CD4-positive, alpha-beta T cell treated with Interleukin-12 subunit alpha and Interleukin-12 subunit beta, for 1 hour (primary cell): ENCODE data around the gene GATAD2B.

Source experiments
- DNase-seq: peaks from one replicate; pipeline ENCODE4 v3.0.0-alpha.2; 2020

Gene GATAD2B

DNA sequence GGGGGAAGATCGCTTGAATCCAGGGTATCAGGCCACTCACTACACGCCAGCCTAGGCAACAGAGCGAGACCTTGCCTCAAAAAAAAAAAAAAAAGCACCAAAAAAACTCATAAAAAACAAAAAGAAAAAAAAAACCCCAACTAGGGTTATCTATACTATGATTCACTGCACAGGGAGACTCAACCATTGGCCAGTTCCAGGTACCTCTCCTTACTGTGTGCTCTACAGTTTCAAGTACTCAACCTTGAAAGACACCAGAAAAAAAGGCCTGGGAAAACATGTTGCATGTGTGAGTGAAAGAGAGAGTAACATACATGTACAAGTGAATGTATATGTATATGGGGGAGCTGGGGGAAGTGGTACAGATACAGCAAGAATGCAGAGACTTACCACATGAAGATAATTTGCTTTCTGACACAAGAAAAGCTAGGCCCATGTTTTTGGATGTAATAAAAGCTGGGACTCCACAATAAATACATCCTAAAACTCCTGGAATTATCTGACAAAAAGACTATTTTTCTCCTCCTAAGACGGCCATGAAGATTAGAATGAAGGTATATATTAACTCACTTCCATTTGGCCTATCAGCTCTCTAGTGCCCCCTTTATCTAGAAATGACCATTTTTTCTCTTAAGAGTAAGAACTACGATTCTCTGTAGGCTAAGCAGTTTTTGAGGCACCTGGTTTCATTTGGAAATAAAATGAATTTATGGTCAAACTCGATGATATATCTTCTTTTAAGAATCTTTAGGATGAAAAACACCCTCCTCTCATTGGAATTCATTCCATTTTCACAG is 95.4 kb downstream of the GATAD2B start:
- DNase-seq, result no peak

DNA sequence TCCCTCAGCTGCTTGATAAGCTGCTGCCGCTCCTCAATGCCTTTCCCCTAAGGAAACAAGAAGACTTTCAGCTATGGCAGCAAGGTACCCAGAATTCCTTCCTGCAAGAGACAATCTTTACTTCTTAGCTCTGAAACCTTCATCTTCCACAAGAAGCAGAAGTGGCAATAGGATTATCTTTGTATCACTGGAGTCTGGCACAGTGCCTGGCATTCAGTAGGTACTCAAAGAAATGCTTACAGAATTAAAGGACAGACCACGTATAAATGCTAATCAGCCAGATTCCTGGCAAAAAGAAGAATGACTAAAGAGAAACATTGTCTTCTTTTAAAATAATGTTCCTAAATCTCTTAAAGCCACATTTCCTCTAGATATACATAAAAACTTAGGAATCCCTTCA is 103.9 kb downstream of the GATAD2B start:
- no peak for DNase-seq

DNA sequence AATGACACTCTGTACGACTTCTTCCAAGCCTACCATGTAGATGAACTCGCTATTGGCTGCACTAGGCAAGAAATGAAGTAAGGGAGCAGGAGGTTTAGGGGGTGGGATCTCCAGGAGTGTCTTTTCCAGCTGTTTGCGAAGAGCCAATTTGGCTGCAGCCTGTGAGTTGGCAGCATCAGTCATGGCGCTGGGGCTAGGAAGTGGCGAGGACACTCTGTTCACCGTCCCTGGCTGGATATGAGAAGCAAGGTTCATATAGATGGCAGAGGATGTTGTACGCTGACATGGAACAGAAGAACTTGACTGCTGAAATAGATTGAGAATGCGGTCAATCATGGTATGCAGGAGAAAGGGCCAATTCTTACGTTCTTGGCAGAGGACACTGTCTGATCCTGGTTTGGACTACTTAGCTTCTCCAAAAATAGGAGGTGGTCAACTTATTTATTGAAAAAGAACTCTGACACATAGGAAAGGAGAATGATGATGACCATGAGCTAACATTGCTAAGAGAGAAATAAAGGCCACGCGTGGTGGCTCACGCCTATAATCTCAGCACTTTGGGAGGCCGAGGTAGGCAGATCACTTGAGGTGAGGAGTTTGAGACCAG is 106.4 kb downstream of the GATAD2B start:
- no peak for DNase-seq

DNA sequence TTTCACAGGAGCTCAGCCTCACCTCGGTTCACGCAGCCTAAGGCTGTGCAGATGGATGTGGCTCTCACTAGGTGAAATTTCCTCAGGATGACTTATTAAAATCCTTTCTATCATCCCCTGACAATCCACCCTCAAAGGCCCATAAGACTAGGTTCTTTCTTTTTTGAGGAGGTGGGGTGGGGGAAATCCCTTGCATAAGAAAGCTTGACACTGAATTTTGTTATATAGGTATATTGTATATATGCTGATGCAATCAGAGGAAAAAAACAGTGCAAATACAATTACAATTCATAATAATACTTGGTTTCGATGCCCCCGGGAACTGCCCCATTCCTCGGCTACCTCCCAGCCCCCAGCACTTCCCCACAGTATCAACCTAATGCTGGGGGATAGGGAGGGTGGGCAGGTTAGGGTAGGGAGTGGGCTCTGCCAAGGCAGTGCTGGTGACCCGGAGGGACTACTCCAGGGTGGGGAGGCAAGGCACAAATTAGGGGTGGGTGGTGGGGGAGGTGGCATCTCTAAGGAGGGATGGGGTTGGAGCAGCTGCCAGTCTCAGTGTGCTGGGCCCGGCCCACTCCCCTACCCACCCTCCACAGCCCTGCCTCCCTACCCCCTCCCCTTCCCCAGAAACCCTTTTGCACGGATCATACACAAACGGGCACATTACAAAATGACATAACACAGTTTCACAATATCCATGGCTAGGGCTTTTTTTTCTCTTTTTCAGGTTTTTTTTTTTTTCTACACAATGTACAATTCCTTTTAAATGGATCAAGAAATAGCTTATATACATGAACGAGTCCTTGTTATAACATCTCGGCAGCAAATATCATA is 116.7 kb downstream of the GATAD2B start:
- DNase-seq, result no peak

DNA sequence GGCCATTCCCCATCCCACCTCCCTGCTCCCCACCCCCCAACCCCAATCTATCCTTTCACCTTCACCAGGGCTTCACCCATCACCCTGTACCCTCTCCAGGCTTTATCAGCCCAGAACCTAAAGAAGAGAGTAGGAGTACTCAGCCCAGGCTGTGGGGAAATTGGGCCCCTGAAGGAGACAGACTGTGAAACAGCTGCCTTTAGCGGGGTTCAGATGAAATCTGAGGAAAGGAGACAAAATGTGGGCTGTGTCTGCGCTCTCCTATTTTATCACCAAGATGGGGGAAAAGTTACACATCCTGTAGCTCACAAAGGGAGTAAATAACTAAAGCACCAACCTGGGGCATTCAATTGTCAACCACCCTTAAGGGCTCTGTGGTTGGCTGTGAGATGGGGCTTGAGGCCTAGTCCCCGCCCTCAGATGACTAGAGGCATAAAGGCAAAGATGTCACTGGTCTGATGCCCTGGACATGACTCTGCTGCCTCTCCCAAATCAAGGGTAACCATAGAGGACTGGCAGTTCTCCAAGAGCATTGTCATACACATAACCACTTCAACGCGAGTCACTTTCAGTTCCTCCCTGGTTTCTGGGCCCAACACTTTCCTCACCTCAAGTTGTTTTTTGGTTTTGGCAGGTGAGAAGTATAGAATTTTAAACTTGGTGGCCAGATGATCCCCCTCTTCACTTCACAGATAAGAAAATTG is 117.6 kb downstream of the GATAD2B start:
- DNase-seq, result peak; percentile 85

DNA sequence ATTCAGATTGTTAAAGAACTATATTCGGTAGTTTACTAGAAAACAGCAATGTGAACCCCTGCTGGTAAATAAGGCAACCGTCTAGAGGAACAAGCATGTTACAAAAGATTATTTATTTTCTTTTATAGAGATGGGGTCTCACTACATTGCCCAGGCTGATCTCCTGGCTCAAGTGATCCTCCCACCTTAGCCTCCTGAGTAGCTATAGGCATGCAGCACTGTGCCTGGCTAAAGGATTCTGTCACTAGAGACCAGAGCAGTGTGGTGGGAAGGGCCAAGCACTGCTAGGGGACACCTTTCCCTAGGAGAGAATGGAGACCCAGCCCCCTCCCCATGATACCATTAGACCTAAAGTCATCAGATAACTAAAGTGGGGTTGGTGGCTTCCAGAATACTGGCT is 118.7 kb downstream of the GATAD2B start:
- DNase-seq, result no peak

DNA sequence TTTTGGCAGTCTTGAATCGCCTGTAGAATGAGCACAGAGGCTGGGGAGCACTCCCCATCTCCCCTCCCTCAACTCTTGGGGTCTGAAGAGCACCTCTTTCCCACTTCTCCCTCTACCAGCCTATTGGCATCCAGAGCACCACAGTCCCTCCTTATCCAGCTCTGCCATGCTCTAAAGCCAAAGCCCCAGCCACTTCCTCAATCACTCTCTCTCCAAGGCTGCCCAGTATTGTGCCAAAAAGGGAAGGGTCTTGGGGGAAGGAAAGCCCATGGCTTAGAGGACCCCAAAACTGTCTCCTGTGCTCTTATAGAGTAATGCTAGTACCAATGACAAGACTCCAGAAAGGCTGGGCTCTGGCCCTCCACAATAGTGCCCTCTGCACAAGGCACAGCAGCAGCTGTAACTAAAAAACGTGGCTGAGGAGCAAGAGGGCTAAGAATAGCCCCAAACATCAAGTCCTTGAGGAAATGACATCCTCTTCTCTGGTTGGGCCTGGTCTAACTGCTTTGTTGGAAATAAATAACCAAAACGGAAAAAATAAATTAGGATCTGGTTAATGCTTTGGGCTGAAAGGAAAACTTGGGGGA is 119.2 kb downstream of the GATAD2B start:
- DNase-seq, result no peak

DNA sequence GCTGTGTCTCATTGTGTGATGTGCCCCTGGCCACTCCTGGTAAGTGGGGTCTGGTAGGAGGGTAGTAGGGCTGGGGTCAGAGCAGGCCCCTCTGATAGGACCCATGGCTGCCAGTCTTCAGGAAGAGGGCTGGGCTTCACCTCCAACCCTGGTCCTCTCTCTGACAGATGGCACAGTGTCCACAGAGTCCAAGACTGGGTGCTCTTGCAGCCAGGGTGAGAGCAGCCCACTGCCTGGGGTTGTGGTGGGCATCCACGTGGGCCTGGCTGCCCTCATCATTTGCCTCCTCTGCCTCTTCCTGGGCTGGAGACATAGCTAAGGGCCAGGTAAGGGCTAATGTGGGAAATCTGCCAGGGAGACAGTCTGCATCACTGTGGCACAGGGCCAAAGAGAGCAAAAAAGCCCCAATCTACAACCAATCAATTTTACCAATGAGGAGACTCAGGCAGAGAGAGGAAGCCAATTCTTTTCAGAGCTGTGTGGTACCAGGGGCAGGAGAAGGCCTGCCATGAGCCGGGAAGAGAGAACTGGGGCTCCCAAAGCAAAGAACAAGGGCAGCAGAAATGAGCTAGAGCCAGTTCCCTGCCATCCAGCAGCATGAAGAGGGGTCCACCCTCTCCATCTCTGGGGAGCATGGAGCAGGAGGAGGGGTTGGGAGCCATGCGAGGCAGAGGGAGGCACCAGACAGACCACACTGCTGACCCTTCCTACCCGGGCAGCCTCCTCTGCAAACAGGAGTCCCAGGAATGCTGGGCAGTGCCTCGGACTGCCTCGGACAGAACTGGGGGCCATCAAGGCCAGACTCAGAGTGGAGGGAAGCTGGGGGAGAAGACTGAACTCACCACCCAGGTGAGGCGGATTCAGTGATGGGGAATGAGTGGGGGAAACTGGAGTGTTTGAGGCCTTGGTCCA is 120.7 kb downstream of the GATAD2B start:
- no peak for DNase-seq

DNA sequence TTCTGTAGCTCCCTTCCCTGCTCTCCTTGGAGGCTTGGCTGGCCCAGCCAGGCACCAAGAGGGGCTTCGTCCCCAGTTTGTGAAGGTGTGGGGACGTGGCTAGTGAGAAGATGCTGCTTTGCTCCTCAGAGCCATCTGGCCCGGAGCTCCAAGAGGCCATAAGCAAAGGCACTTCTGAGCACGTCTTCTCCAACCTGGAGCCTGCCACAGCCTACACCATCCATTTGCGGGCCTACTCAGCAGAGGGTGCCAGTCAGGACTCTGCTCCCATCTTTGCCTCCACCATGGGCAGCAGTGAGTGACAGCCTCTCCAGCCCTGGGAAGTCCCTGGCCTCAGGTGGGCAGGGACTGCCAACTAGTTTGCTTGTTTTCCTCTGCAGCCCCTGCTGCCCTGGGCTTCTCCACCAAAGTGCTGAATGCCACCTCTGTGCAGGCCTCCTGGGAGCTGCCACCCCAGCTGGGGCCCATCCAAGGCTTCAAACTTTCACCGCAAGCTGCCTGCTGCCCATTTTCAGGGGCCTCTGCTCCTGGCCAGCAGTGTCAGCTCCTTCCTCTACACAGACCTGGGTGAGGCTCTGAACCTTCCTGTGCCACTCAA is 121.6 kb downstream of the GATAD2B start:
- no peak for DNase-seq

DNA sequence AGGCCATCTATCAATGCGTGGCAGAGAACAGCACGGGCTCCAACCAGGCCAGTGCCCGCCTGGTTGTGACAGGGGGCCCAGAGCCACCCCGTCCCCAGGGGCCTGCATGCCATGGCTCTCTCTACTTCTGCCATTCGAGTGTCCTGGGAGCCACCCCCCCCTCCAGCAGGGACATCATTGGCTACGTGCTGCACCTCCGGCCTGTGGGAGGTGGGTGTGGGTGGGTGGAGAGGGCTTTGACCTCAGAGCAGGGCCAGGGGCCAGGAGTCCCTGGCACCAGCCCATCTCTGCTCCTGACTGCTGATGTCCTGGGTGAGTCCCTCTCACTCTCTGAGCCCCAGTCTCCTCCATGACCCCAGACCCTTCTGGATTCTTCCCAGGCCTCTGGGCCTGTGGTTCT is 122.3 kb downstream of the GATAD2B start:
- no peak for DNase-seq

DNA sequence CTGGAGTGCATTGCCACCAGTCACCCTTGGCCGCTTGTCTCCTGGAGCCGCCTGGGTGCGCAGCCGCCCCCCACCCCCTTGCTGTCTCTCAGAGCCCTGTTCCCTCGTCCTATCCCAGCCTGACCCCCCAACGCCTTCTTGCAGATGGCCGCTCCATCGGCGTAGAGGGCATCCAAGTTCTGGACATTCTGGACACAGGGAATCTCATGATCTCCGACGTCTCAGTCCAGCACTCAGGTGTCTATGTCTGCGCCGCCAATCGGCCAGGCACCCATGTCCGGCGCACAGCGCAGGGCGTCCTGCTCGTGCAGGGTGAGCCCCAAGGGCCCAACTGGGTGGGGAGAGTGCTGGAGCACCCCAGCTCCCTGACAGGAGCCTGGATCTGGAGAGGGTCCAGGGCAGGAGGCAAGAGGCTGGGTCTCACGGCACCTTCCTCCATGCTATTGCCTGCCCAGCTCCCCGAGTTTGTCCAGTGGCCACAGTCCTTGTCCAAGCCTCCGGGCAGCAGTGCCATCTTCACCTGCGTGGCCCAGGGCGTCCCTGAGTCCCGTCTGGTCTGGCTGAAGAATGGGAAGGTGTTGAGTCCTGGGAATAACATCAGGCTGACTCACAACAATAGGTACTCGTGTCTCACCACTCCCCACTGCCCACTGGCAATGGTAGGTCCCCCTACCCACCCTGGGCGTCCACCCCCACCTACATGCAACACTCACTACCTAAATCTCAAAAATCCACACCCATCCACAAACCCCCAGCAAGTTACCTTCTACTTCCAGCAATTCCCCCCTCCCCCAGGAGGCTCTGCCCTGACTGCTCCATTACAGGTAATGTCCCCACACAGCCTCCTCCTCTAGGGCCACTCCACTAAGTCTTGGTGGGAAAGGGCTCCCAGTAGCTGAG is 123.0 kb downstream of the GATAD2B start:
- DNase-seq, result no peak

DNA sequence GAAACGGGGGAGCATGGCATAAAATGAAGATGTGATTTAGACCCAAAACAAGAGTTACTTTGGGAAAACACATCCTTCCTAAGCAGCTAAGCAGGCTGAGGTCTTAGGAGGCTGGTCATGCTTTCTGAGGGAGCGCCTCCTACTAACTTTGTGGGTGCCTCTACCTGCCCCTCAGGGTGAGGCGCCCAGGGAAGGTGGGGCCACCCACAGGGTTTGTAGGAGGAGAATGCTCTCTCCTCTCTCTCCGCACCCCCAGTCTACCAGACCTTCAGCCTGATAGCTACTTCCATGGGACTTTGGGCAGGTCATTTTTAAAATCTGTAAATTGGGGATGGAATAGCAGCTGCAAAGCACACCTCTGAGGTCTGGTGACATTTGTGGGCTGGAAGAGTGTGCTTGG is 123.8 kb downstream of the GATAD2B start:
- no peak for DNase-seq

DNA sequence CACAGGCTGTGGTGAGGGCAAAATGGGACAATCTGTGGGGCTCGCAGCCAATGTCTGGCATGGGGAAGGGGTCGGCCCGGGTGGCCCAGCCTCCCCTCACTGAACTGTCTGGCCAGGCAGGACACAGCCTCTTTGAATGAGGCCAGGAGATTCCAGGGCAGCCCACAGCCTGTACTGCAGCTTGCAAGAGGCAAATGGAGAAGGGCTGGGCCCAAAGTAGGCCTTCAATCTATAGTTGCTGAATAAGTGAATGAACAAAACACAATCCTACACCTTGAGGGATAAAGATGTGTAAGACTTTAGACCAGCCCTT is 124.3 kb downstream of the GATAD2B start:
- no peak for DNase-seq

DNA sequence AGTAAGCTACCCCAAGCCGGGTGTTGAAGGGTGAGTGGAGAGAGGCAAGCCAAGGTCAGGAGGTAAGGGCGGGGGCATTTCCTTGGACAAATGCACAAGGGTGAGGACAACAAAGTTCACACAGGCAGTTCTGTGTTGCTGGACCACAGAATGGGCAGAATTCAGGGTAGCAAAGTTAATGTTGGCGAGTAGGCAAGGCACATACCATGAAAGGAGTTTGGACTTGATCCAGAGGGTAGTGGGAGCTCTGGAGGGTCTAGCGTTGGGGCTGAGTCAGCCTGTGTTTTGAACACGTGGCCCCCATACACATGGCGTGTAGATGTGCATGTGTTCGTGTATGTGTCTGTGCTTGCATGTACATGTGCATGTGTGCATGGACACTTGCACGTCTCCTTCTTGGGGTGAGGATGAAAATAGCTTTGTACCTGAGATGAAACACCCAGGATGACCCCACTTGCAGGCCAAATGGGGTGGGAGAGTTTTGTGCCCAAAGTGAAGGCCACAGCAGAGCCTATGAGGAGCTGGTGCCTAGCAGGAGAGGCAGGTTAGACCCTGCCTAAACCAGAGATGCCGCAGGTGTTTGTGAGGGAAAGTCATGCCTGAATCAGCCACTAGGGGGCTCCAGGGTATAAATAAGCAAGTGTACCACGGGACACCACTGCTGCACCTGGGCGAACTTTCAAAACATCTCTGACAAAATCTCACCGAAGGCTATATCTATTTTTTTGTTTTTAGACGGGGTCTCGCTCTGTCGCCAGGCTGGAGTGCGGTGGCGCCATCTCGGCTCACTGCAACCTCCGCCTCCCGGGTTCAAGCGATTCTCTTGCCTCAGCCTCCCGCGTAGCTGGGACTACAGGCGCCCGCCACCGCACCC is 125.7 kb downstream of the GATAD2B start:
- peak; percentile 86 for DNase-seq

DNA sequence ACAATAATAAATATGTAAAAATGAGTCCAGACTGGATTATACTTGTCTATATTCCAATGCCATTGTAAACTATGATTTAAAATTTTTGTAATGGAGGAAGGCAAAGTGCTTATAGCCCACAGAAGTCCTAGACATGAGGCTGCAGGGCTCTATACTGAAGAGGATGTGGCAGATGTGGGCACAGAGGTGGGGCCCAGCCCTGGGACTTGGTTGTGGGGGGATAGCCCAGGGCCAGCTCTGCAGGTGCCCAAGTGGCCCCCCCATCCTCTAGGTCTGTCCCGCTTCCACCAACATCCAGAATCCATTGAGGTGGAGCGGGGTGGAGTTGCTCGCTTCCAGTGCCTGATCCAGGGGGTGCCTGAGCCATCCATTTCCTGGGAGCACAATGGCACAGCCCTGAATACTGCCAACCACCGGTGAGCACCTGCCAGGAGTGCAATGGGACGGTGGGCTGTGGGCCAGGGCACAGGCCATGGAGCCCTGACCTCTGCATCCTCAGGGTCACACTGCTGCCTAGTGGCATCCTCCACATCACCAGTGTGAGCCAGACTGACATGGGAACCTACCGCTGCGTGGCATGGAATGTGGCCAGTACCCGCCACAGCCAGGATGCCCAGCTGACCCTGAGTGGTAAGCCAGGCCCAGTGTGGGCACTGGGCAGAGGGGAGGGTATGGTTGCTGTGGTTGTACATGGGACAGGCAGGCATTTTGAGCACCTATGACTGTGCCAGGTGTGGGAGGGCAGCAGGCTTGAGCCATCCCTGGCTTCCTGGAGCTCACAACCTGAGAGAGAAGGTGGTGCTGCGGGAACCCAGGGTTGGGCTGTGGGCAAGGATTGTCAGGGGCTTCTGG is 126.6 kb downstream of the GATAD2B start:
- DNase-seq, result peak; percentile 20

DNA sequence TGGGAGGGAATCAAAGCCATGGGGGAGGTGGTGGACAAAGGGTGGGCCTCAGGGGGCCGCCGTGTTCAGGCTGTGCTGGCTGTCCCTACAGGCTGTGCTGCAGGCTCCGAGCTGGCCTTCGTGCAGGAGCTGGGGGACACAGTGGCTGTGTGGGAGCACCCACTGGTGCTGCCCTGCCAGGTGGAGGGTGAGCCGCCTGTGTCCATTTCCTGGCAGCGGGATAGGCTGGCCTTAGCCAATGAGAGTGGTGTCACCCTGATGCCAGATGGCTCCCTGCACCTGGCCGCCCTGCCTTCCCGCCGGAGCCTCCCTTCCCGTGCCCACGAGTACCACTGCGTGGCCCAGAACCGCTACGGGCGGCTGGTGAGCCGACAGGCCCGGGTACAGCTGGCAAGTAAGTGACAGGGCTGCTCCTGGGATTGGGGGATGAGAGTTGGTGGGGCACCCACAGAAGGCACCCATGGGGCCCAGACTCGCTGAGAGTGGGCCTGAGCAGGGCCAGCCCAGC is 127.4 kb downstream of the GATAD2B start:
- DNase-seq, result no peak

DNA sequence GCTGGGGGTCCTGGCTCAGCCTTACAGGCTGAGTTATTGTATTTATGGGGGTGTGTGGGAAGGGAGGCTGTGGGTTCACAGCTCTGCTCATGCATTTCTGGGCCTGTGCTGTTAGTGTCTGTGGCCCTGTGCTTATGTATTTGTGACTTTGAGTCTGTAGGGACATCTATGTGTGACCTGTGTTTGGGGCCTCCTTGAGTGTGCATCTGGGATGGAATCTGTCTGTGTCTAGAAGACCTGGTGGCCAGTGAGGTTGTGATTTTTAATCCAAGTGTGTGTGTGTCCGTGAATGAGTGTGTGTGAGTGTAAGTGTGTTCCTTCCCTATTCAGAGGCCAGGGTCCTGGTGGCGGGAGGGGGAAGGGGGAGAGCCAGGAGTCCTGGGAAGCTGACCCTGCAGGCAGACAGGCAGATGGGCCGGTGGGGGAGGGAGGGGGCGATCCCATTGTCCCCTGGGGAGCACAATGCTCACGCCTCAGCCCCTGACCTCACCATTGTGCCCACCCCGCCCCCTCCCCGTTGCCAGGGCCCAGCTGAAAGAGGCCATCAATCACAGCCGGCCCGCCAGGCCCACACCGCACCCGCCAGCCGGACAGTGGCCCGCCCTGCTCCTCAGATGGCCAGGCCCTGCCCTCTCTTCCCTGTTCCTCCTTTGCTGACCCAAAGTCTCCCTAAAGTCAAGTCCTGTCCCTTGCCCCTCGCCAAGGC is 128.0 kb downstream of the GATAD2B start:
- DNase-seq, result no peak
